ENCODE data around the gene TAT.

The TAT gene

DNA sequence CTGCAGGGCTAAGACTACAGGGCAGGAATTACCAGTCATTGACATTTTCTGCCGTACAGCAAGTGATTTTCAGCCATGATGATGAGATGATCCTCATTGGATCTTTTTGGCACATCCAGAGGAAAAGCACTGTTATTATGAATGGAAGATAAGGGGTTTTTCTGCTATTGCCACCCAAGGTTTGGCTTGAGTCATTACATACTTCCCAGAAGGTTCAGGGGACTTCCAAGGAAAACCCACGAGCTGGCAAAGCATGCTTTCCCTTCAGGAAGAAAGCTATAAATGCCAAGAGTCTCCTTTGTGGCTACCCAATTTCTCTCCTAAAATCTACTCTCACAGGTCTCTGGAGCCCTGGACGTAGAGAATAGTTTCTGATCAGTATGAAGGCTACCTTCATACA, 44.5 kb downstream of the TAT start:
- TF ChIP-seq, protein P1, sequence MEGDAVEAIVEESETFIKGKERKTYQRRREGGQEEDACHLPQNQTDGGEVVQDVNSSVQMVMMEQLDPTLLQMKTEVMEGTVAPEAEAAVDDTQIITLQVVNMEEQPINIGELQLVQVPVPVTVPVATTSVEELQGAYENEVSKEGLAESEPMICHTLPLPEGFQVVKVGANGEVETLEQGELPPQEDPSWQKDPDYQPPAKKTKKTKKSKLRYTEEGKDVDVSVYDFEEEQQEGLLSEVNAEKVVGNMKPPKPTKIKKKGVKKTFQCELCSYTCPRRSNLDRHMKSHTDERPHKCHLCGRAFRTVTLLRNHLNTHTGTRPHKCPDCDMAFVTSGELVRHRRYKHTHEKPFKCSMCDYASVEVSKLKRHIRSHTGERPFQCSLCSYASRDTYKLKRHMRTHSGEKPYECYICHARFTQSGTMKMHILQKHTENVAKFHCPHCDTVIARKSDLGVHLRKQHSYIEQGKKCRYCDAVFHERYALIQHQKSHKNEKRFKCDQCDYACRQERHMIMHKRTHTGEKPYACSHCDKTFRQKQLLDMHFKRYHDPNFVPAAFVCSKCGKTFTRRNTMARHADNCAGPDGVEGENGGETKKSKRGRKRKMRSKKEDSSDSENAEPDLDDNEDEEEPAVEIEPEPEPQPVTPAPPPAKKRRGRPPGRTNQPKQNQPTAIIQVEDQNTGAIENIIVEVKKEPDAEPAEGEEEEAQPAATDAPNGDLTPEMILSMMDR (IDR thresholded peaks at IDR 0.05) = no peak

DNA sequence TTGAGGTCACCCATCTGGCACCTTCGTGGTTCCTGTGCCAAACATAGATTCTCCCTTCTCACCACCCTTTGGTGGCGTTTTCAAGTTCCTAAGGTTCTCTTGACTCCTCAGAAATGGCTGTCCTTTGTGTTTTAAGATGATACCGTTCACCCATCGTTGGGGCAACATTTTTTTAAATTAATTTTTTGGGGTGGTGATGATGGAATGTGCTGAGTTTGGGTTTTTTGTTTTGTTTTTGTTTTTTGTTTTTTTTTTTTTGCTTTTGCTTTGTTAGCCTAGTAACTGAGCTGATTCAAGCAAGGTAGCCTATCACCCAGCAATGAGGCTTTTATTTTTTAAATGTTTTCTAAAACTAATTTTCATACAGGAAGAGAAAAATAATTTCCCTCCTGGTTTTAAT, 48.0 kb downstream of the TAT start:
- TF ChIP-seq, protein P1 (IDR thresholded peaks at IDR 0.05) = no peak

DNA sequence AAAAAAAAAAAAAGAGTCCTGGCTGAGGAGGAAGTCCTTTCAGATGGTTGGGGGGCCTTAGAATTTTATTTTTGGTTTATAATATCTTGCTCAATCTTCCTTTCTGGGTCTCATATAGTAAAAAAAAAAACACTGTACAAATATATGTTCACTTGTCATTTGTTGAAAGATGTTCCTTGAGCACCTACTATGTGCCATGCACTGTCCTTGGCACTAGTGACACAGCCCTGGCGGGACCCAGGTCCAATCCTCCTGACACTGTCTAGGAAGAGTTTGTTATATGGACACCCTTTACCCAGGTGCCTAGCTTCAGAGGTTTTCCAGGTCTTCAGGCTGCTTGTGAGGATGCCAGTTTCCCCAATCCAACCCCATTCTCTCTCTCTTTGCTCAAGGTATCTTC, 48.6 kb downstream of the TAT start:
- TF ChIP-seq, protein P1 (IDR thresholded peaks at IDR 0.05) = no peak

DNA sequence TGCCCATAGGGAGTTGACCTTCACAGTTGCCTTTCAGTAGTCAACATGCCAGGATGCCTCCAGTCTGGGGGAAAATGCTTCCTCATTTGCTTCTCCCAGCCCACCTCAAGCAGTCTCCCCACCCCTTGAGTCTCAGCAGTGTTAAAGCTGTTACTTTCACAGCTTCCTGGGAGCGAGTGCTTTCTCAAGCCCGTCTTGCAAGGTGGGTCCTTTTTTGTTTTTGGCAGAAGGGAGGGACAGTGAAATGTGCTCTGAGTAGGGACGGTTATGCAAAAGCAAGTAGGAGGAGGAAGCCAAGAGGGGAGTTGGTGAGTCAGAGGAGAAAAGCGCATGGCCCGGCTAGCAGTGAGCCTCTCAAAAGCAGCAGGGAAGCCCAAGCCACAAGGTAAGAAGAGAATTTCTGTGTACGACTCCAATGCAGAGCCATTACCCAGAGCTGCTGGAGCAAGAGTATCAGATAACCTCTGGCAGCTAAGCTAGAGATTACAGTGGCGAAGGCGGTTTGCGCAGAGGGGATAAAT, 50.7 kb downstream of the TAT start, which contains the start of gene CHST4:
TSS of gene CHST4 (plus strand) at position 316 of the 521 bp plus-strand sequence. CDS start 10,252 bp downstream, outside the sequence.
- TF ChIP-seq, protein P1 (IDR thresholded peaks at IDR 0.05) = no peak

DNA sequence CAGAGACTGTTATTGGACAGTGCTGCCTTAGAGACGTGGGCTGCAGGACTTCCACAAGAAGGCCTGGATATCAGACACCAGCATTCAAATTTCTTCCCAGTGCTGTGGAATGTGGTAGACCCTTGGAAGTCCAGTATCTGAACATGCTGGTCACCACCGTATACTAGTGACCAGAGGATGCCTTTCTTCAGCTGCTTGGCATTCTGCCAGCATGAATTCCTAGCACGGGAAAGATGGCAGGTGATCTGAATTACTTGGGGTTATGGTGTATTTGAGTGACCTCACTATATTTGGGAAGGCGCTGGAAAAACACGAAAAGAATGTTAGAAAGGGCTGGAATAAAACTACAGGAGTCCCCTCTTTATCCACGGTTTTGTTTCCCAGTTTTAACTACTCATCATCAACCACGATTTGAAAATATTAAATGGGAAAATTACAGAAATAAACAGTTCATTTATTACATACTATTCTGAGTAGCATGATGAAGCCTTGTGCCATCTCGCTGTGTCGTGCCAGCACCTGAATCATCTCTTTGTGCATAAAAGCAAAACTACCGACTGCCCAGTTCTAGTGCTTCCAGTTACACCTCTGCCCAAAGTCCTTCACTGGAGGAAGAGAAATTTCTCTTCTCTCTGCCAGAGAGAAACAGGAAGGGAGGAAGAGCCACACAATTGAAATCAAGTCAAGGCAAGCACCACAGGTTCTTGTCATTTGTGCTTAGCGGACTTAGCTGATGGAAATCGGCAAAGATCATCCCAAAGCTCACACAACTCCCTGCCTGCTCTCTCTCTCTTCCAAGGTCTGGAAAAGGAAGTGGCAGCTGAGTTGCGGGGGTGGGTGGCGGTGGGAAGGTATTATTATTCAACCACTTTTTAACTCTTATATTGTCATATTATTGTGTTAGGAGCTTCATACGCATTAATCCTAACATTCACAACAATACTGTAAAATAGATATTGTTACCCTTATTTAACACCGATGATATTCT, 52.0 kb downstream of the TAT start:
- TF ChIP-seq, protein P1 (IDR thresholded peaks at IDR 0.05) = no peak

DNA sequence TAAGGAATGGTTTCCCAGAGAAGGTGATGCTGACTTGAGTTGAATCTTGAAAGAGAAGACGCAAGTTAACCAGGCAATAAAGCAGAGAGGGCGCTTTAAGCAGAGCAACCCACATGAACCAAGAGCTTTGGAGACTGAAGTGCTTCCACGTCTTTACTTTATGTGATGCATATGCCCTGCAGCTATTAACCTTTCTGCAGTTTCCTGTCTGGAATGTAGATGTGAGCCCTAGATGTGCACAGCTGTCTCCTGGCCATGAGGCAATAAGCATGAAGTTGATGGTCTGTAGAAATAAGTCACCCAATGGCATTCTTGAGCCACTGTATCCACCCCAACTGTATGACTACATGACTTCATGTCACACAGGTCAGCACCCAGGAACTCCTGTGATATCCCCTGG, 56.3 kb downstream of the TAT start:
- TF ChIP-seq, protein P1 (IDR thresholded peaks at IDR 0.05) = no peak
